Endothelial cell of umbilical vein (primary cell): ENCODE measurements around the gene UBXN2A. TPM values are rescaled to one million over a fixed set of nuclear protein-coding genes. Genes with fewer than 3 reads are reported as not detected.

ENCODE experiments used
- BruUV-seq: library from RNA; stranded (reverse); fragments of 400-500 nt; replicated peaks from 2 replicates; lab custom pipeline; 2021; lab: Mats Ljungman, UMichigan
- CTCF ChIA-PET: fragments of 300-600, 350-600 bp; sonication (Branson Sonifier 250); formaldehyde crosslinking; loops from one replicate; lab custom pipeline; 2021; ENCODE audit warnings: antibody characterized with exemption, inconsistent platforms; lab: Charles Lee
- POLR2A ChIA-PET: fragments of 300-600, 350-600 bp; sonication (Branson Sonifier 250); formaldehyde crosslinking; loops from one replicate; lab custom pipeline; 2021; ENCODE audit warnings: antibody characterized with exemption, inconsistent platforms; lab: Charles Lee
- DNase-seq: peaks from one replicate; pipeline ENCODE4 v3.0.0-alpha.2; 2011; ENCODE audit warnings: low read depth, low spot score
- FAIRE-seq: peaks from 2 replicates; lab custom pipeline; 2011; peaks lifted over from hg19 to GRCh38; lab: Jason Lieb, UNC
- H2AFZ ChIP-seq: 2 replicates; pipeline ENCODE4 v1.6.0; 2012; ENCODE audit warnings: low read depth, low read length, control low read depth, inconsistent platforms
- H3K27ac ChIP-seq: 2 replicates; pipeline ENCODE4 v1.5.1; 2011; ENCODE audit warnings: low read depth, mild to moderate bottlenecking, control low read depth, low read length, moderate library complexity; ENCODE audit not compliant: insufficient read depth
- H3K27me3 ChIP-seq, 2 experiments: 2 replicates each; pipeline versions ENCODE4 v1.6.0 to v1.6.1; 2011; ENCODE audit warnings: low read length in 2 of 2, mixed read lengths in 1 of 2; ENCODE audit not compliant: control insufficient read depth in 2 of 2, insufficient read depth in 2 of 2
- H3K36me3 ChIP-seq, 2 experiments: 2 replicates in 1 of 2; 3 replicates in 1 of 2; pipeline ENCODE4 v1.5.1; 2011; ENCODE audit warnings: low read length in 2 of 2, mild to moderate bottlenecking in 1 of 2, moderate library complexity in 1 of 2; ENCODE audit not compliant: control insufficient read depth in 2 of 2, insufficient read depth in 2 of 2; ENCODE audit errors: extremely low read depth in 1 of 2
- H3K4me1 ChIP-seq: 3 replicates; pipeline ENCODE4 v1.5.1; 2011; ENCODE audit warnings: mild to moderate bottlenecking, low read length; ENCODE audit not compliant: control insufficient read depth, insufficient read depth; ENCODE audit errors: extremely low read depth
- H3K4me2 ChIP-seq: 2 replicates; pipeline ENCODE4 v1.6.1; 2011; ENCODE audit warnings: low read length, control low read depth, mixed read lengths; ENCODE audit not compliant: insufficient read depth
- H3K4me3 ChIP-seq, 3 experiments: fragments of 200-600 bp in 1 of 3; sonication (generic), shearing (Covaris generic) in 1 of 3; replicated peaks in 1 of 3; 2 replicates each; pipeline ENCODE4 v1.5.1; 2011 to 2016; ENCODE audit warnings: control low read depth in 3 of 3, low read length in 3 of 3, mild to moderate bottlenecking in 2 of 3, inconsistent platforms in 1 of 3, low read depth in 1 of 3, moderate library complexity in 1 of 3; ENCODE audit not compliant: insufficient read depth in 1 of 3
- H3K79me2 ChIP-seq: 2 replicates; pipeline ENCODE4 v1.6.0; 2012; ENCODE audit warnings: low read length, inconsistent platforms; ENCODE audit not compliant: control insufficient read depth, insufficient read depth
- H3K9ac ChIP-seq: replicated peaks from 2 replicates; pipeline ENCODE3; 2011; ENCODE audit warnings: low read length, control low read depth; ENCODE audit not compliant: insufficient read depth; ENCODE audit errors: extremely low read depth
- H3K9me1 ChIP-seq: replicated peaks from 3 replicates; pipeline ENCODE4 v1.6.0; 2011; ENCODE audit warnings: mild to moderate bottlenecking, low read length; ENCODE audit not compliant: control insufficient read depth, insufficient read depth; ENCODE audit errors: extremely low read depth
- H3K9me3 ChIP-seq: replicated peaks from 2 replicates; pipeline ENCODE4 v1.5.1; 2012; ENCODE audit warnings: low read length, inconsistent platforms; ENCODE audit not compliant: control insufficient read depth, insufficient read depth
- H4K20me1 ChIP-seq: replicated peaks from 2 replicates; pipeline ENCODE3; 2011; ENCODE audit warnings: mild to moderate bottlenecking, low read length; ENCODE audit not compliant: control insufficient read depth, insufficient read depth; ENCODE audit errors: extremely low read depth
- EZH2 ChIP-seq: IDR thresholded peaks from 2 replicates; pipeline ENCODE4 v1.6.1; 2012; ENCODE audit warnings: borderline replicate concordance, low read depth, mild to moderate bottlenecking, moderate library complexity, low read length, inconsistent platforms; ENCODE audit not compliant: severe bottlenecking
- FOS ChIP-seq: IDR thresholded peaks from 2 replicates; pipeline ENCODE4 v1.6.1; 2011; ENCODE audit warnings: mild to moderate bottlenecking, low read length, moderate library complexity, borderline replicate concordance; ENCODE audit not compliant: insufficient read depth
- GATA2 ChIP-seq: IDR thresholded peaks from 2 replicates; pipeline ENCODE4 v1.7.0; 2011; ENCODE audit warnings: low read depth, mild to moderate bottlenecking, moderate library complexity, mixed read lengths, low read length; ENCODE audit not compliant: insufficient read length, insufficient read depth
- JUN ChIP-seq: IDR thresholded peaks from 2 replicates; pipeline ENCODE4 v1.6.1; 2011; ENCODE audit warnings: borderline replicate concordance, low read depth; ENCODE audit not compliant: insufficient read length, insufficient read depth
- MYC ChIP-seq: IDR thresholded peaks from one replicate; pipeline ENCODE4 v1.6.1; 2011; ENCODE audit warnings: mild to moderate bottlenecking, low read depth, low read length
- POLR2A ChIP-seq: IDR thresholded peaks from 2 replicates; pipeline ENCODE4 v1.6.1; 2012; ENCODE audit warnings: low read depth, mild to moderate bottlenecking, control low read depth, low read length
- POLR2AphosphoS5 ChIP-seq: IDR thresholded peaks from 2 replicates; pipeline ENCODE4 v1.6.1; 2012; ENCODE audit warnings: low read depth, mild to moderate bottlenecking, control low read depth, low read length, moderate library complexity; ENCODE audit not compliant: insufficient read depth
- dilution Hi-C: fragments of 300-500 bp; cut with MboI; formaldehyde crosslinking; loops from one replicate; pipeline ENCODE4 v1.15.0; 2019; ENCODE audit warnings: low sequenced_read_pairs; ENCODE audit not compliant: extremely low pct_ligation_motif_present
- intact Hi-C: fragments of 100-400 bp; cut with micrococcal nuclease; formaldehyde crosslinking; loops from one replicate; pipeline ENCODE4 v1.10.0; 2022
- polyA plus RNA-seq, 4 experiments: library from polyadenylated mRNA; depleted of rRNA in 3 of 4; stranded (reverse) in 3 of 4; unstranded in 1 of 4; fragments of >200 nt; gene quantifications; 2 replicates each; pipeline versions ENCODE4 v1.2.1 to v1.2.3, GENCODE V29; 2011 to 2012; ENCODE audit warnings: missing spikeins in 1 of 4
- total RNA-seq: library from RNA; stranded (reverse); gene quantifications from 2 replicates; pipeline ENCODE4 v1.2.3, GENCODE V29; 2021
- TF ChIP-seq, protein P1 (sequence below): IDR thresholded peaks from 2 replicates; pipeline ENCODE4 v1.6.1; 2011; ENCODE audit not compliant: insufficient read depth, insufficient read length
- TF ChIP-seq, protein P2 (sequence below), 2 donors: IDR thresholded peaks; 1 replicate in 1 of 2; 2 replicates in 1 of 2; pipeline ENCODE4 v1.5.1; 2011; ENCODE audit warnings: low read length in 2 of 2, mild to moderate bottlenecking in 2 of 2, moderate library complexity in 2 of 2, control low read depth in 1 of 2, inconsistent platforms in 1 of 2, low read depth in 1 of 2; ENCODE audit not compliant: insufficient read depth in 1 of 2; ENCODE audit errors: extremely low read depth in 1 of 2

UBXN2A gene
- total and polyA plus RNA-seq, 2 donors (not counting 3 experiments of a cell fraction or from before 2014, with no cell fraction given): 3.6 to 19.0 TPM

DNA sequence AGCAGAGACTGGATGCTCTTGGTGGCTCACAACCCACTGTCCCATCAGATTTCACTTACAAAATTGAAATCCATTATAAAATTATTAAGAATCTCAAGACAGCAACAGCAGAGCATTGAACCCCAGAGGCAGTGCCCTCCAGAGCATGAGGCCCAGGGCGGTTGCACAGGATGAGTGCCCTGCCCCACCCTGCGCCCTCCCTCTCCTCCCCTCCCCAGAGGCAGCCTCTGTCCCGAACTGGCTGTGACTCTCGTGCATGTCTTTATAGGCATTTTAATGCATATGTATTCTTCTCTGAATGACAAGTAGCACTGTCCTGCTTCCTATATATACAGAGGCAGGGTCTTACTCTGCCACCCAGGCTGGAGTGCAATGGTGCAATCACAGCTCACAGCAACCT, 80.0 kb downstream of the UBXN2A start:
- Histone ChIP-seq H3K4me1 (peaks cover 14% of the 10 kb centered on the region), H3K4me3 (no peak overlapping the region), H3K27ac (no peak overlapping the region), H2AFZ (no peak overlapping the region), H4K20me1 (no peaks in the 10 kb centered on the region), H3K36me3 (peaks cover 0 to 2% of the 10 kb centered on the region in 2 experiments), H3K9ac (no peak overlapping the region), H3K79me2 (no peaks in the 10 kb centered on the region), H3K27me3 (no peaks in the 10 kb centered on the region), H3K4me2 (no peak overlapping the region), H3K9me3 (no peaks in the 10 kb centered on the region), H3K9me1 (no peaks in the 10 kb centered on the region)
- intact Hi-C loops: no loop called here
- BruUV-seq: no TSS peak
- ChIA-PET POLR2A (no interaction called here), CTCF (no interaction called here)
- dilution Hi-C loops: no loop called here
- TF ChIP-seq POLR2A: no peak
- TF ChIP-seq JUN: no peak
- no peak for TF ChIP-seq FOS
- TF ChIP-seq, protein P1, sequence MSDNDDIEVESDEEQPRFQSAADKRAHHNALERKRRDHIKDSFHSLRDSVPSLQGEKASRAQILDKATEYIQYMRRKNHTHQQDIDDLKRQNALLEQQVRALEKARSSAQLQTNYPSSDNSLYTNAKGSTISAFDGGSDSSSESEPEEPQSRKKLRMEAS: no peak
- TF ChIP-seq POLR2AphosphoS5: no peak
- TF ChIP-seq EZH2: no peak
- TF ChIP-seq, protein P2, sequence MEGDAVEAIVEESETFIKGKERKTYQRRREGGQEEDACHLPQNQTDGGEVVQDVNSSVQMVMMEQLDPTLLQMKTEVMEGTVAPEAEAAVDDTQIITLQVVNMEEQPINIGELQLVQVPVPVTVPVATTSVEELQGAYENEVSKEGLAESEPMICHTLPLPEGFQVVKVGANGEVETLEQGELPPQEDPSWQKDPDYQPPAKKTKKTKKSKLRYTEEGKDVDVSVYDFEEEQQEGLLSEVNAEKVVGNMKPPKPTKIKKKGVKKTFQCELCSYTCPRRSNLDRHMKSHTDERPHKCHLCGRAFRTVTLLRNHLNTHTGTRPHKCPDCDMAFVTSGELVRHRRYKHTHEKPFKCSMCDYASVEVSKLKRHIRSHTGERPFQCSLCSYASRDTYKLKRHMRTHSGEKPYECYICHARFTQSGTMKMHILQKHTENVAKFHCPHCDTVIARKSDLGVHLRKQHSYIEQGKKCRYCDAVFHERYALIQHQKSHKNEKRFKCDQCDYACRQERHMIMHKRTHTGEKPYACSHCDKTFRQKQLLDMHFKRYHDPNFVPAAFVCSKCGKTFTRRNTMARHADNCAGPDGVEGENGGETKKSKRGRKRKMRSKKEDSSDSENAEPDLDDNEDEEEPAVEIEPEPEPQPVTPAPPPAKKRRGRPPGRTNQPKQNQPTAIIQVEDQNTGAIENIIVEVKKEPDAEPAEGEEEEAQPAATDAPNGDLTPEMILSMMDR (IDR thresholded peaks at IDR 0.05; ENCODE audit: extremely low read depth in 1 of 2, insufficient read depth in 1 of 2, low read depth in 1 of 2, low read length in 2 of 2): no peak
- TF ChIP-seq MYC: no peak
- no peak for TF ChIP-seq GATA2
- FAIRE-seq: no peak
- DNase-seq: no peak
